H7 (cell line): ENCODE measurements around the gene AMH. TPM values are rescaled to one million over a fixed set of nuclear protein-coding genes. Genes with fewer than 3 reads are reported as not detected.

Experiments used
- DNase-seq: peaks from one replicate; pipeline ENCODE4 v3.0.0; 2012
- H3K27me3 ChIP-seq: 2 replicates; pipeline ENCODE4 v1.6.0; 2011; ENCODE audit warnings: mild to moderate bottlenecking, low read length; ENCODE audit not compliant: control insufficient read depth, insufficient read depth
- H3K36me3 ChIP-seq: replicated peaks from 2 replicates; pipeline ENCODE4 v1.5.1; 2011; ENCODE audit warnings: low read length; ENCODE audit not compliant: control insufficient read depth, insufficient read depth
- H3K4me3 ChIP-seq: 2 replicates; pipeline ENCODE4 v1.5.1; 2011; ENCODE audit warnings: low read depth, mild to moderate bottlenecking, control low read depth, low read length, moderate library complexity; ENCODE audit not compliant: insufficient read depth
- total RNA-seq: library from RNA; depleted of rRNA; stranded (reverse); fragments of >200 nt; shearing (Covaris generic); gene quantifications from 2 replicates; pipeline ENCODE4 v1.2.3, GENCODE V29; 2014

Gene AMH
- total RNA-seq, 1 experiment from 2014 or later: 10.5 TPM

- H3K4me3 ChIP-seq: peak within 1 kb of the TSS; percentile 93
- DNase-seq: peak; percentile 100
- peaks cover 3% of the 10 kb centered on the region for H3K36me3 ChIP-seq
- H3K27me3 ChIP-seq: no peaks in the 10 kb centered on the region
Measured at GRCh38 chr19:2236314-2237050, 12.6 kb upstream of the AMH start, which contains the start of the genes PLEKHJ1 and SF3A2. Gene PLEKHJ1, minus strand, starts transcription at chr19:2236329. Its CDS starts 81 bp downstream, at chr19:2236248. Gene SF3A2, plus strand, starts transcription at chr19:2236824. Its CDS starts 6,595 bp downstream, at chr19:2243419.

- H3K36me3 ChIP-seq: peaks cover 3% of the 10 kb centered on the region
- peak overlapping the region; percentile 93 for H3K4me3 ChIP-seq
- no peak for DNase-seq
- H3K27me3 ChIP-seq: no peaks in the 10 kb centered on the region
Measured at GRCh38 chr19:2237051-2237868, 11.9 kb upstream of the AMH start.

- no peak for DNase-seq
- H3K27me3 ChIP-seq: no peaks in the 10 kb centered on the region
- peak overlapping the region; percentile 93; the same call in 1 of the 2 replicates for H3K4me3 ChIP-seq
- peaks cover 5% of the 10 kb centered on the region for H3K36me3 ChIP-seq
Measured at GRCh38 chr19:2237869-2238153, 11.3 kb upstream of the AMH start.

GRCh38 chr19:2239173-2239572 is 9.9 kb upstream of the AMH start:
- no peak for DNase-seq
- H3K27me3 ChIP-seq: no peaks in the 10 kb centered on the region
- no peak overlapping the region for H3K4me3 ChIP-seq
- H3K36me3 ChIP-seq: peaks cover 10% of the 10 kb centered on the region

GRCh38 chr19:2239771-2240770 is 9.1 kb upstream of the AMH start:
- Histone ChIP-seq H3K27me3 (no peaks in the 10 kb centered on the region), H3K4me3 (peak overlapping the region; percentile 4; the same call in 1 of the 2 replicates), H3K36me3 (peaks cover 18% of the 10 kb centered on the region)
- no peak for DNase-seq

GRCh38 chr19:2240881-2241760 is 8.0 kb upstream of the AMH start:
- no peak for DNase-seq
- H3K27me3 ChIP-seq: no peaks in the 10 kb centered on the region
- no peak overlapping the region for H3K4me3 ChIP-seq

GRCh38 chr19:2242092-2242537 is 7.0 kb upstream of the AMH start:
- Histone ChIP-seq H3K4me3 (no peak overlapping the region), H3K27me3 (no peaks in the 10 kb centered on the region), H3K36me3 (peaks cover 30% of the 10 kb centered on the region)
- DNase-seq: no peak

More at GRCh38 chr19:2240881-2241760, 8.0 kb upstream of the AMH start:
- peaks cover 24% of the 10 kb centered on the region for H3K36me3 ChIP-seq

- DNase-seq: no peak
- Histone ChIP-seq H3K36me3 (peaks cover 32% of the 10 kb centered on the region), H3K27me3 (no peaks in the 10 kb centered on the region), H3K4me3 (no peak overlapping the region)
Measured at GRCh38 chr19:2242816-2243215, 6.3 kb upstream of the AMH start.

GRCh38 chr19:2243274-2244124 is 5.6 kb upstream of the AMH start:
- Histone ChIP-seq H3K27me3 (no peaks in the 10 kb centered on the region), H3K36me3 (peaks cover 32% of the 10 kb centered on the region), H3K4me3 (no peak overlapping the region)
- DNase-seq: no peak

- peaks cover 32% of the 10 kb centered on the region for H3K36me3 ChIP-seq
- DNase-seq: no peak
- H3K27me3 ChIP-seq: no peaks in the 10 kb centered on the region
- H3K4me3 ChIP-seq: no peak overlapping the region
Measured at GRCh38 chr19:2244125-2244411, 5.1 kb upstream of the AMH start.

GRCh38 chr19:2244486-2244885 is 4.6 kb upstream of the AMH start:
- no peak for DNase-seq
- peaks cover 32% of the 10 kb centered on the region for H3K36me3 ChIP-seq
- H3K27me3 ChIP-seq: no peaks in the 10 kb centered on the region
- H3K4me3 ChIP-seq: no peak overlapping the region

- no peaks in the 10 kb centered on the region for H3K27me3 ChIP-seq
- H3K36me3 ChIP-seq: peaks cover 32% of the 10 kb centered on the region
- no peak overlapping the region for H3K4me3 ChIP-seq
- no peak for DNase-seq
Measured at GRCh38 chr19:2245273-2245672, 3.9 kb upstream of the AMH start.
